ACC112 (cell line): ENCODE measurements around the gene MAP2K5.

Source experiments
- H2AFZ ChIP-seq: fragments of 200-600 bp; sonication (generic); one replicate; pipeline ENCODE4 v1.6.0; 2017; ENCODE audit warnings: antibody characterized with exemption, low read length; ENCODE audit not compliant: unreplicated experiment
- H3K27ac ChIP-seq: fragments of 200-600 bp; sonication (generic); 2 replicates; pipeline ENCODE4 v1.5.1; 2014; ENCODE audit warnings: low read depth, mild to moderate bottlenecking, antibody characterized with exemption, low read length, moderate library complexity
- H3K27me3 ChIP-seq: fragments of 200-600 bp; sonication (generic); 2 replicates; pipeline ENCODE4 v1.6.1; 2014; ENCODE audit warnings: mild to moderate bottlenecking, antibody characterized with exemption, low read length, moderate library complexity, mixed read lengths; ENCODE audit not compliant: insufficient read depth
- H3K36me3 ChIP-seq: fragments of 200-600 bp; sonication (generic); 2 replicates; pipeline ENCODE4 v1.6.1; 2016; ENCODE audit warnings: mild to moderate bottlenecking, antibody characterized with exemption, low read length, moderate library complexity, mixed read lengths; ENCODE audit not compliant: insufficient read depth
- H3K4me1 ChIP-seq: fragments of 200-600 bp; sonication (generic); one replicate; pipeline ENCODE4 v1.6.1; 2016; ENCODE audit warnings: low read length, mixed read lengths; ENCODE audit not compliant: insufficient read depth, unreplicated experiment, control insufficient read depth
- H3K4me3 ChIP-seq: fragments of 200-600 bp; sonication (generic); 2 replicates; pipeline ENCODE4 v1.5.1; 2014; ENCODE audit warnings: mild to moderate bottlenecking, low read depth, low read length
- H3K79me2 ChIP-seq: fragments of 200-600 bp; sonication (generic); one replicate; pipeline ENCODE4 v1.6.0; 2016; ENCODE audit warnings: low read length; ENCODE audit not compliant: control insufficient read depth, unreplicated experiment, insufficient read depth

The MAP2K5 gene

DNA sequence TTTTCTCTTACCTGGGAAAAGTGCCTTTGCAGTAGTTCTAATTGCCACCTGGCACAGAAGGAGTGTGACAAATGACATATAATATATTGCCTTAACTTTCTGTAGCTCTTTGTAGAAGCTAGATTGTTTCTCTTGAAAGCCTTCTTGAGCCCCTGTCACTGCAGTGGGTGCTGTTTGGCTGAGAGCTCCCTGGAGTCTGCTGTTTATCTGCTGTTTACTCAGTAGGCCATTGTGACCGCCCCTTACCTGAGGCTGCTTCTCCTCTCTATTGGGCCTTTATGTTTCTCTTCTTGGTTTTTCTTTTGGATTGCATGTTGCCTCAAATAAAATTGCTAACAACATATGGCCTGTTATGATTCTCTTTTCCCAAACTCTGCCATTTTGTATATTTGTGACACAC lies 16.7 kb downstream of the MAP2K5 start:
- H3K79me2 ChIP-seq: no peaks in the 10 kb centered on the region
- H3K4me3 ChIP-seq: no peak overlapping the region
- no peak overlapping the region for H2AFZ ChIP-seq
- H3K27me3 ChIP-seq: no peaks in the 10 kb centered on the region
- H3K36me3 ChIP-seq: peaks cover 20% of the 10 kb centered on the region
- no peak overlapping the region for H3K27ac ChIP-seq
- no peaks in the 10 kb centered on the region for H3K4me1 ChIP-seq

DNA sequence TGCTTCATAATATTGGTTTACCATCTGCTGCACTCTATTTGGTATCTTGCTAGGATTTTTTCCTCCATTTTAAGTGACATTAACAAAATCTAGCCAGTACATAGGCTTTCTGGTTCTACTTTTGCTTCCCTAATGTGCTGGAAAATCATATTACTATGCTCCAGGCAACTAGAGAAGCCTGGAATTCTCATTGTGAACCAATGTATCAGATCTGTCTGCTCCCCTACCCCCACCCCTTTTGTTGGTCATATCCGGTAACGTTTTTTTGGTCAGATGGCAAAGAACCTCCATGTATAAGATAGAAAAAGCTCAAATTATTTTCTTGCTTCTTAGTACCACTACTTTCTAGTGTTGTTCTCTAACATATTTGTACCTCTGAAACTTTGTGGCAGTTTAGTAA lies 17.1 kb downstream of the MAP2K5 start:
- Histone ChIP-seq H3K27me3 (no peaks in the 10 kb centered on the region), H2AFZ (no peak overlapping the region), H3K4me1 (no peaks in the 10 kb centered on the region), H3K27ac (no peak overlapping the region), H3K36me3 (peaks cover 20% of the 10 kb centered on the region), H3K79me2 (no peaks in the 10 kb centered on the region), H3K4me3 (no peak overlapping the region)

DNA sequence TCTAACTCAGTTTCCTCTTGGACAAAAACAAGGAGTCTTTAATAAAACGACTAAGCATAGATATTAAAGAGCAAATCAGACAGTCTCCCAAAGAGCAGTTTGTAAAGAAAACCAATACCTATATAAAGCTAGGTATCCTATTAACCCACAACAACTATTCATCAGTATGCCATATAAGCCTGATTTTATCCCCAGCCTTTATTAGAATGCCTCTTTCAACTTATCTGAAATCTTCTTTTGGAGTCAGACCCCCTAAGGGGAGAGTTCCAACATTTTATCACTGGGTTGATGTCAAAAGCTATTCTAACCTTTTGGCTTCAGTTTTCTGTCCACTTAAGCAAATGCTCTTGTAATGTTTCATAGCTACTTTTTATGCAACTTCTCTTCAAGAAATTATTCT lies 17.8 kb downstream of the MAP2K5 start:
- Histone ChIP-seq H3K27me3 (no peaks in the 10 kb centered on the region), H2AFZ (no peak overlapping the region), H3K27ac (no peak overlapping the region), H3K4me3 (no peak overlapping the region), H3K79me2 (no peaks in the 10 kb centered on the region), H3K4me1 (no peaks in the 10 kb centered on the region), H3K36me3 (peaks cover 20% of the 10 kb centered on the region)

DNA sequence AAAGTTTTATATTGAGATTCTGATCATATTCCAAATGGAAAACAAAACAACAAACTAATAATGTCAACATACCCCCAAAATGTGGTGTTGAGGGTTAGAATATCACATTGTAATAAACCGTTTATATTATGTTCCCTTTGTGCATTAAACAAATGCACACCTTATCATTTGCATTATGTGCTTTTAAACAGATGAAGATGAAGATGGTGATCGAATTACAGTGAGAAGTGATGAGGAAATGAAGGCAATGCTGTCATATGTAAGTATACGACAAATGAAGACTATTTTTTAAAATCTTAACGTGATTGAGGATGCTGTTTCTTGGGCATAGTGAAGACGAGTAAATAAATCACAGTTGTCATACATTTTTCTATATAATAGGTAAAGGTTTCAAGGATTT lies 20.6 kb downstream of the MAP2K5 start:
- H3K4me1 ChIP-seq: no peaks in the 10 kb centered on the region
- no peak overlapping the region for H3K27ac ChIP-seq

DNA sequence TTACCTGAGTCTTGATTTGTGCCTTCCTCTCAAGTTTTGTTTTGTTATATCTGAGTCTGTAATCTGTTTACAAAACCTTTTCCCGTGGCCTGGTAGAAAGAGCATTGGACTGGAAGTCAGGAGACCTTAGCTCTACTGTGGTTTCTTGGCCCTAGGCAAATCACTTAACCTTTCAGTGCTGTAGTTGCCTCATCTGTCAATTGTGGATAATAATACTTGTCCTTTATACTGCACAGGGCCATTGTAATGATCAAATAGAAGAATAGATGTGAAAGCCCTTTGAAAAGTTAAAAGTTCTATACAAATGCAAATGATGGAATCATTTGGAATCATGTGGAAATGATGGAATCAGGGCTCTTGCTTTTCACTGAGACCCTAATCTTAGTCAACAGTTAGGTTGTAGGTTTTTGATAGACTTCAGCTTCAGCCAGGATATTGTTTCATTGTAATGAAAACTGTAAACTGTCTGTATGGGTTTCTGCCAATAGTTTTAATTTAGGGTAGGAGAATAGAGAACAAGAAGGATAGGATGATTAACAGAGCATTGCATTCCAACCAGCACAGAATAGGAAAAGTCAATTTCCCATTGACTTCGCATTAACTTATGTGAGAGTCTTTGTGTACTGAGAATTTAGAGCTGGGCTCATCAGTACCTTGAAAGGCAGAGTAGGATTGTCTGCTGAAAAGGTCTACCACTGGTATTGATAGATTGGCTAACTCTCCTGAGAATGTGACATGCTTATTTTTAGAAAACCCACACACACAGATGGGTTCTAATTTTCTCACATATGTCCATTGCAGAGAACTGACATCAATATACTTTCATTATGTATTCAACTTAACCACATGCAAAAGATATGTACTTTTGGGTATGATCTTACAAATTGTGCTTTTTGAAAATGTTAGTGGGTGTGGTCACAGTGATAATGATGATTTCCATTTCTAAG lies 21.8 kb downstream of the MAP2K5 start:
- Histone ChIP-seq H3K79me2 (no peaks in the 10 kb centered on the region), H3K36me3 (peaks cover 6% of the 10 kb centered on the region; the same call in 1 of the 2 replicates), H3K27me3 (no peaks in the 10 kb centered on the region), H3K4me1 (no peaks in the 10 kb centered on the region), H3K27ac (no peak overlapping the region), H2AFZ (no peak overlapping the region), H3K4me3 (no peak overlapping the region)

More for the DNA sequence above, 20.6 kb downstream of the MAP2K5 start:
- H3K79me2 ChIP-seq: no peaks in the 10 kb centered on the region
- H2AFZ ChIP-seq: no peak overlapping the region
- H3K36me3 ChIP-seq: peaks cover 8% of the 10 kb centered on the region
- H3K27me3 ChIP-seq: no peaks in the 10 kb centered on the region
- no peak overlapping the region for H3K4me3 ChIP-seq

DNA sequence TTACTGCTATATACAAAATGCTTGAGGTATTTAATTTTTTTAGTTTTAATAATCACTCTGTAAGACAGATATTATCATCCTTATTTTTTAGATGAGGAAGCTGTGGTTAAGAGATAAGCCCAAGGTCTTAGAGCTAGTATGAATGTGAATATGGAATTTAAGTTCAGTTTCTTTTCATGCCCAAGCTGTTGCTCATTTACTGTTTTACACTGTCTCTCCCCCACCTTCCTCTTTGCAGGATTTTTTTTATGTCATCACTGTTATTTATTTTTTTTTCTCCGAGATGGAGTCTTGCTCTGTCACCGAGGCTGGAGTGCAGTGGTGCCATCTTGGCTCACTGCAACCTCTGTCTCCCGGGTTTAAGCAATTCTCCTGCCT lies 22.5 kb downstream of the MAP2K5 start:
- Histone ChIP-seq H3K27ac (no peak overlapping the region), H3K4me1 (no peaks in the 10 kb centered on the region), H3K27me3 (no peaks in the 10 kb centered on the region), H2AFZ (no peak overlapping the region), H3K4me3 (no peak overlapping the region), H3K36me3 (peaks cover 11% of the 10 kb centered on the region; the same call in 1 of the 2 replicates), H3K79me2 (no peaks in the 10 kb centered on the region)

DNA sequence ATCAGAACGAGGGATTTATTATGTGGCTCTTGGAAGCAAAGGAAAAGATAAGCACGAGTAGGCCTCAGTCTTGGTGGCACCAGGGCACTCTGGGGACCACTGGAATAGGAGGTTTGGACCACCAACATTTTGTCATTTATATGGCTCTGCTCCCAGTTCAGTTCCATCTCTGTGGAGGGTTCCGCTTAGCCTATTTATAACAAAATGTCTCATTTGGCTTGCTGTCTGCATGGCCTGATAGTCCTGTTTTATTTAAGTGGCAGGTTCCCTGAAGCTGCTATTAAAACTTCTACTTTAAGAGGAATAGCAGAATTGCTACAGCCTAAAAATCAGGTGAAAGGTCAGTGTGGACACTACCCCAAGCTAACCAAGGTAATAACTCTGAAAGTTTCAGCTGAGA lies 27.2 kb downstream of the MAP2K5 start:
- no peak overlapping the region for H3K4me3 ChIP-seq
- no peaks in the 10 kb centered on the region for H3K4me1 ChIP-seq
- no peak overlapping the region for H3K27ac ChIP-seq
- H3K27me3 ChIP-seq: no peaks in the 10 kb centered on the region
- H3K36me3 ChIP-seq: 0 out of 2 replicates have a peak, but pooled peaks cover 8% of the 10 kb centered on the region
- no peaks in the 10 kb centered on the region for H3K79me2 ChIP-seq
- H2AFZ ChIP-seq: no peak overlapping the region

DNA sequence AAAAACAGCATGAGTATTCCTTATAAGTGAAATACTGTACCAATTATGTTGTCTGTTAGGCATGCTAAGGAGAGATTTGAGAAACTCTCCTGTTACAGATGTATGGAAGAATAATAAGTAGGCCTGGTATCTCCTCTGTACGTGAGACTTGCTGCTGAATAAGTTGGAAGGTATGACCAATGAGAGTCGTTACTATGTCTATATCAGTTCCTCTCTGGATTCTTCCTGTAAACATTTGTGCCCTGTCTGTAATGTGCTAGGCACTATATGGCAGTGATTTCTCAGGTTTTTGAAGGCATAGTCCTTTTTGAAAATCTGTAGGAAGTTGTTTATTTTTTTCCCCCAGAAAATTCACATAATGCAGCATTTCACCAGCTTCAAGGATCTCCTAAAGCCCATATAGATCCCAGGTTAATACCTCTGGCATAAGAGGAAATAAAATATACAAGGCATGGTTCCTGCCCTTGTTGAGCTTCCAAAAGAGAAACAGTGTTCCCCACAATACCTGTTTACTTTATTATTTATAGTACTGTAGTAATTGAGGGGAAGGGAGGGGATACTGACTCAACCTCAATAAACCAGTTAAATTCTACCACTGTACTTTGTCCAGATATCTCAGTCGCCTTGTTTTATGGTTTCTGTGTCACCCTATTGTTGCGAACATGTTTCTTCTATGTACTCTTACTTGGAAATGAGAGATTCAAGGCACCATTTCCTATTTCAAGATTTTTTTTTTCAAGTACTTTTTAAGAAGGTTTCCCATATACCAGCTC lies 28.6 kb downstream of the MAP2K5 start:
- H3K27ac ChIP-seq: no peak overlapping the region
- no peak overlapping the region for H3K4me3 ChIP-seq
- no peaks in the 10 kb centered on the region for H3K27me3 ChIP-seq
- no peak overlapping the region for H2AFZ ChIP-seq
- H3K4me1 ChIP-seq: no peaks in the 10 kb centered on the region
- 0 out of 2 replicates have a peak, but pooled peaks cover 8% of the 10 kb centered on the region for H3K36me3 ChIP-seq
- no peaks in the 10 kb centered on the region for H3K79me2 ChIP-seq

DNA sequence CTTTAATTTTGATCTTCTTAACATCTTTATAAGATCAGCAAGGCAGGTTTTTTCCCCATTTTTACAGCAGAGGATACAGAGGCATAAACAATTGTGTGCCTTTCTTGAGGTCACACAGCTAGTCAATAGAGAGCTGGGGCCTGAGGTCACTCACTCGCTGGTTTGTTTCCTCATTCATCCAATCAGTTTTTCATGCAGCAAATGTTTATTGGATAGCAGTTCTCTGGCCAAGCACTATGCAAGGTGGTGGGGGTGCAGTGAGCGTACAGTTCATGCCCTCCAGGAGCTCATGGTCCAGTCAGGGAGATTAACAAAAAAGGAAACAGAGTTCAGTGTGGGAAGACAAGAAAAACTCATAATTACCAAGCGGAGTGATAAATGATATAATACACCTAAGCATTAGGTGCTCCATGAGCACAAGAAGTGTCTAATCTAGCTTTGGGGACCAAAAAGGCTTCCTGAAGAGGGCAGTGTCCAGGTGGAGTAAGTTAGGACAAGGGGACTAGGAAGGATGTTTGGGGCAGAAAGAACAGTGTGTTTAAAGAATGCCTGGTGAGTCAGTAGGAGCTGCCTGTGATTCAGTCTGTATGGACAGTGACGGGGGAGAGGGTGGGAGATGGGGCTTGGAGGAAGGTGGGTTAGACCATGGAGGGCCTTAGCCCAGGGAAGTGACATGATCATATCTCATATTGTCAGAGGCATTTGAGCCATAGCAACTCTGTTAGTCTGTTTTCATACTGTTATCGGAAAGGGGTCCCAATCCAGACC lies 29.3 kb downstream of the MAP2K5 start:
- Histone ChIP-seq H3K36me3 (0 out of 2 replicates have a peak, but pooled peaks cover 8% of the 10 kb centered on the region), H2AFZ (no peak overlapping the region), H3K79me2 (no peaks in the 10 kb centered on the region), H3K27me3 (no peaks in the 10 kb centered on the region), H3K27ac (no peak overlapping the region), H3K4me3 (no peak overlapping the region), H3K4me1 (no peaks in the 10 kb centered on the region)

DNA sequence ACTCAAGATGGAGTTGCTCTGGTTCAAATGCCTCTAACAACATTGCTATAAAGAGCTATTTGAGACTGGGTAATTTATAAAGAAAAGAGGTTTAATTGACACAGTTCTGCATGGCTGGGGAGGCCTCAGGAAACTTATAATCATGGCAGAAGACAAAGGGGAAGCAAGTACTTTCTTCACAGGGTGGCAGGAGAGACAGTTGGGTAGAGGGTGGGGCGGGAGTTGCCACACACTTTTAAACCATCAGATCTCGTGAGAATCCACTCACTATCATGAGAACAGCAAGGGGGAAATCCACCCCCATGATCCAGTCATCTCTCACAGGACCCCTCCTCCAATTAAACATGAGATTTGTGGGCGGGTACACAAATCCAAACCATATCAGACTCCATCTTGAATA lies 30.7 kb downstream of the MAP2K5 start:
- Histone ChIP-seq H3K4me1 (no peaks in the 10 kb centered on the region), H3K79me2 (no peaks in the 10 kb centered on the region)

More for the DNA sequence above, 30.7 kb downstream of the MAP2K5 start:
- H3K36me3 ChIP-seq: 0 out of 2 replicates have a peak, but pooled peaks cover 8% of the 10 kb centered on the region
- H2AFZ ChIP-seq: no peak overlapping the region
- no peak overlapping the region for H3K4me3 ChIP-seq
- no peak overlapping the region for H3K27ac ChIP-seq
- H3K27me3 ChIP-seq: no peaks in the 10 kb centered on the region
